Keratinocyte (primary cell): ENCODE results near the gene INSRR. TPM values are rescaled to one million over a fixed set of nuclear protein-coding genes. Genes with fewer than 3 reads are reported as not detected.

Experiments
- DNase-seq: peaks from one replicate; pipeline ENCODE4 v3.0.0-alpha.2; 2011; ENCODE audit warnings: low read depth, missing footprints, low spot score
- FAIRE-seq: peaks from 2 replicates; lab custom pipeline; 2011; peaks lifted over from hg19 to GRCh38; lab: Jason Lieb, UNC
- H2AFZ ChIP-seq: 2 replicates; pipeline ENCODE4 v1.6.0; 2012; ENCODE audit warnings: low read length, control low read depth, inconsistent platforms; ENCODE audit not compliant: control insufficient read depth
- H3K27ac ChIP-seq: 2 replicates; pipeline ENCODE4 v1.5.1; 2011; ENCODE audit warnings: low read length; ENCODE audit not compliant: control insufficient read depth, insufficient read depth
- H3K27me3 ChIP-seq: 3 replicates; pipeline ENCODE4 v1.6.0; 2011; ENCODE audit warnings: low read length; ENCODE audit not compliant: control insufficient read depth, insufficient read depth; ENCODE audit errors: extremely low read depth
- H3K36me3 ChIP-seq, 2 experiments: 2 replicates in 1 of 2; 3 replicates in 1 of 2; pipeline ENCODE4 v1.5.1; 2011; ENCODE audit warnings: low read length in 2 of 2, mild to moderate bottlenecking in 1 of 2; ENCODE audit not compliant: control insufficient read depth in 2 of 2, insufficient read depth in 2 of 2; ENCODE audit errors: extremely low read depth in 1 of 2
- H3K4me1 ChIP-seq: 3 replicates; pipeline ENCODE4 v1.5.1; 2011; ENCODE audit warnings: low read length; ENCODE audit not compliant: control insufficient read depth, insufficient read depth; ENCODE audit errors: extremely low read depth
- H3K4me2 ChIP-seq: 3 replicates; pipeline ENCODE4 v1.6.0; 2011; ENCODE audit warnings: low read depth, low read length; ENCODE audit not compliant: control insufficient read depth, insufficient read depth; ENCODE audit errors: extremely low read depth
- H3K4me3 ChIP-seq, 3 experiments: fragments of 200-600 bp in 1 of 3; sonication (generic) in 1 of 3; 2 replicates in 2 of 3; 3 replicates in 1 of 3; pipeline ENCODE4 v1.5.1; 2011 to 2016; ENCODE audit warnings: low read length in 3 of 3, mild to moderate bottlenecking in 3 of 3, control low read depth in 2 of 3, inconsistent platforms in 1 of 3, low read depth in 1 of 3, mixed read lengths in 1 of 3, mixed run types in 1 of 3, moderate library complexity in 1 of 3; ENCODE audit not compliant: control insufficient read depth in 2 of 3, insufficient read depth in 2 of 3; ENCODE audit errors: extremely low read depth in 1 of 3
- H3K79me2 ChIP-seq: 2 replicates; pipeline ENCODE4 v1.6.0; 2012; ENCODE audit warnings: low read length; ENCODE audit not compliant: control insufficient read depth, insufficient read depth
- H3K9ac ChIP-seq: 3 replicates; pipeline ENCODE4 v1.6.0; 2011; ENCODE audit warnings: low read length; ENCODE audit not compliant: control insufficient read depth, insufficient read depth; ENCODE audit errors: extremely low read depth
- H3K9me1 ChIP-seq: 3 replicates; pipeline ENCODE4 v1.6.0; 2011; ENCODE audit warnings: low read length; ENCODE audit not compliant: control insufficient read depth, insufficient read depth; ENCODE audit errors: extremely low read depth
- H3K9me3 ChIP-seq: 2 replicates; pipeline ENCODE4 v1.5.1; 2012; ENCODE audit warnings: low read depth, low read length; ENCODE audit not compliant: control insufficient read depth
- H4K20me1 ChIP-seq: 3 replicates; pipeline ENCODE4 v1.6.0; 2011; ENCODE audit warnings: low read length; ENCODE audit not compliant: control insufficient read depth, insufficient read depth; ENCODE audit errors: extremely low read depth
- CTCF ChIP-seq, 3 experiments: IDR thresholded peaks in 1 of 3; conservative IDR thresholded peaks in 1 of 3; optimal IDR thresholded peaks in 1 of 3; 2 replicates in 2 of 3; 3 replicates in 1 of 3; pipeline versions ENCODE3 to v1.5.1; 2011; ENCODE audit warnings: low read length in 3 of 3, mild to moderate bottlenecking in 3 of 3, moderate library complexity in 2 of 3, control low read depth in 1 of 3, inconsistent platforms in 1 of 3; ENCODE audit not compliant: insufficient read depth in 2 of 3; ENCODE audit errors: extremely low read depth in 1 of 3
- EZH2 ChIP-seq: IDR thresholded peaks from one replicate; pipeline ENCODE4 v1.6.1; 2012; ENCODE audit warnings: inconsistent platforms, mild to moderate bottlenecking, low read length, moderate library complexity
- dilution Hi-C: fragments of 300-500 bp; cut with MboI; formaldehyde crosslinking; loops from one replicate; pipeline ENCODE4 v1.7.0; 2020; ENCODE audit warnings: low sequenced_read_pairs; ENCODE audit not compliant: extremely low pct_ligation_motif_present
- polyA plus RNA-seq, 5 experiments: library from polyadenylated mRNA; depleted of rRNA in 3 of 5; stranded (reverse) in 3 of 5; stranded (forward) in 1 of 5; unstranded in 1 of 5; fragments of >200 nt; gene quantifications; 1 replicate in 1 of 5; 2 replicates in 3 of 5; 3 replicates in 1 of 5; pipeline versions ENCODE4 v1.2.1 to v1.2.3, GENCODE V29; 2011 to 2012; ENCODE audit warnings: missing spikeins in 2 of 5, low read depth in 1 of 5, low replicate concordance in 1 of 5

INSRR gene
- polyA plus RNA-seq, 1 donor (not counting 4 experiments of a cell fraction or from before 2014, with no cell fraction given), result not detected

- H3K4me1 ChIP-seq, result peaks cover 48% of the 10 kb centered on the region
- H4K20me1 ChIP-seq, result no peaks in the 10 kb centered on the region
- dilution Hi-C loops, result no loop called here
- H3K4me3 ChIP-seq, result no peak overlapping the region
- H2AFZ ChIP-seq, result no peak overlapping the region
- H3K9ac ChIP-seq, result no peak overlapping the region
- H3K27ac ChIP-seq, result peak overlapping the region; percentile 17
- no peaks in the 10 kb centered on the region for H3K27me3 ChIP-seq
- DNase-seq (no peak), FAIRE-seq (no peak)
- TF ChIP-seq EZH2 (no peak), CTCF (optimal IDR thresholded peaks at IDR 0.05 in 1 of 3, IDR thresholded peaks at IDR 0.05 in 1 of 3, conservative IDR thresholded peaks at IDR 0.05 in 1 of 3; ENCODE audit: extremely low read depth in 1 of 3, insufficient read depth in 2 of 3, low read length in 3 of 3) (no peak)
- no peaks in the 10 kb centered on the region for H3K36me3 ChIP-seq
- H3K9me1 ChIP-seq, result no peaks in the 10 kb centered on the region
- no peaks in the 10 kb centered on the region for H3K79me2 ChIP-seq
- no peaks in the 10 kb centered on the region for H3K9me3 ChIP-seq
- peak overlapping the region; percentile 69 for H3K4me2 ChIP-seq
These were observed 43.5 kb downstream of the INSRR start for GRCh38 chr1:156815307-156815826.

- TF ChIP-seq CTCF (optimal IDR thresholded peaks at IDR 0.05 in 1 of 3, IDR thresholded peaks at IDR 0.05 in 1 of 3, conservative IDR thresholded peaks at IDR 0.05 in 1 of 3; ENCODE audit: extremely low read depth in 1 of 3, insufficient read depth in 2 of 3, low read length in 3 of 3) (no peak), EZH2 (no peak)
- dilution Hi-C loops, result no loop called here
These were observed 44.2 kb downstream of the INSRR start for GRCh38 chr1:156814571-156815260.

More at GRCh38 chr1:156814571-156815260, 44.2 kb downstream of the INSRR start:
- no peak overlapping the region for H2AFZ ChIP-seq
- no peaks in the 10 kb centered on the region for H3K27me3 ChIP-seq
- H3K4me2 ChIP-seq, result peak overlapping the region; percentile 69
- no peak overlapping the region for H3K4me3 ChIP-seq
- H4K20me1 ChIP-seq, result no peaks in the 10 kb centered on the region
- H3K79me2 ChIP-seq, result no peaks in the 10 kb centered on the region
- no peaks in the 10 kb centered on the region for H3K9me1 ChIP-seq
- H3K9me3 ChIP-seq, result no peaks in the 10 kb centered on the region
- H3K9ac ChIP-seq, result no peak overlapping the region
- peaks cover 48% of the 10 kb centered on the region for H3K4me1 ChIP-seq
- peak overlapping the region; percentile 17 for H3K27ac ChIP-seq
- DNase-seq, result no peak
- H3K36me3 ChIP-seq, result no peaks in the 10 kb centered on the region
- FAIRE-seq, result no peak
